Measurements from ENCODE around the gene ADORA2A.
A peak's percentile ranks its signal among the peaks of the same experiment; 100 is the strongest.

The ADORA2A gene

DNA sequence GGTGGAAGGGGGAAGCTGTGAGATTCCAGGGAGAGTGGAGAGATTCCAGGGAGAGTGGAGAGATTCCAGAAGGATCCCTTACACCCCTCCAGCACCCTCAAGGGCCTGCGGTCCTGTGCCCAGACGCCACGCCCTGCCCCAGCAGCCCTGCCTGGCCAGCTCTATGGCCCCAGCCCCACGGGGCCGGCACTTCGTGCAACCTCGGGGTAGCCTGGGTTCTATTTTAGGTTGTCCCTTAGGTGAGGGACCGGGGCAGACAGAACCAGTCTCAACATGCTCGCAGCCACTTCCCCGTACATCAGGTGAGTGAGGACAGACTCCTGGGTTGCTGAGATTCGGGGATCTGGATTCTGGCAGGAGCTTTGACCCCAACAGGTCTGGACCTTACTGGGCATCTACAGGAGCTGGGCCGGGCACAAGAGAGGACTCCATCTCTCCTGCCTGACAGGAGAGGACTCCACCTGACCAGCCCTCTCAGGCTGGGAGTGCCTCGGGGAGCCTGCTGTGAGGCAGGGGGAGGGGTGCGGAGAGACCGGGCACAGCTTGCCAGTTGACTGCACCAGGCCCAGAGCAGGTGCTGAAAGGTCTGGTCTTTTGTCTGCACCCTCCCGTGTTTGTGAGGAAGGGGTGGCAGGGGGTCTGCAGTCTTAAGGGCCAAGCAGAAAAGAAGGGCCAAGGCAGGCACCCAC, 8.5 kb upstream of the ADORA2A start:
- no peak for DNase-seq (ENCODE audit: low spot score)

- DNase-seq (ENCODE audit: low spot score), result no peak
Measured at GRCh38 chr22:24419475-24419850, 7.9 kb upstream of the ADORA2A start.

DNA sequence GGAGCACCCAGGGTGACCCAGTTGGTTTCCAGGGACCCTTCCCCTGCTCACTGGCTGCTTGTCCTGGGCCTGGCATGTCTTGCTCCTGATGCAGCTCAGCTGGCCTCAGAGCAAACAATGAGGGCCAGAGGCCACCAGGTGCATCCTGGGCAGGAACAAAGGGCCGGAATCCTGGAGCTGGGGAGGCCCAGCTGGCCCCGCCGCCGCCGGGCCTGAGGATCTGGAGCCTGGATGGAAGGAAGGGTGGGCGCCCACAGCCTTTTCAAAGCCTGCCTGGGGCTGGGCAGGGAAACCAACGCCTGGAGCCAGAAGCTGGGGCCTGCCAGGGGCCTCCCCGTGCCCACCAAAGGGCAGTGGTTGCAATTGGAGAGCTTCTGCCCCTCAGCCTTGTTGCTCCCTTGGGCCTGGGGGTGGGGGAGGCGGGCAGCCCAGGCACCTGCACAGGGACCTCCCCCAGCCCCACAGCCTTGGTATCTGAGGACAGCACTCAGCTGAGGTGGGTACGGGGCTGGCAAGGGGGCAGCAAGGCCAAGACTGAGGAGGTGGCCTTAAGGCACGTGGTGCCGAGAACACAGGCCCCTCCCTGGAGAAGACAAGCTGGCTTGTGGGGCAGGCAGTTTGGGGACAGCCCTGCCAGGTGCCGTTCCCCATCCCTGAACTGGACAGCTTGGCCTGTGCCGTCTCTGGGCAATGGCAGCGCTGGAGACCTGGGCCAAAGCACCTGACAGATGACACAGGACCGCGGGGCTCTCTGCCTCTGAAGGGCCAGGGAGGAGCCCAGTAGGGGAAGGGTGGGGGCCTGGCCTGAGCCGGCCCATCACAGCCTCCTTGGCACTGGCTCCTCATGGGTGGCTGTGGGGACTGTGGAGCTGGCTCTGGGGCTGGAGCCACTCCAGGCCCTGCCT, 7.1 kb upstream of the ADORA2A start:
- DNase-seq (ENCODE audit: low spot score), result no peak

- no peak for DNase-seq (ENCODE audit: low spot score)
Measured at GRCh38 chr22:24420977-24421343, 6.4 kb upstream of the ADORA2A start.

DNA sequence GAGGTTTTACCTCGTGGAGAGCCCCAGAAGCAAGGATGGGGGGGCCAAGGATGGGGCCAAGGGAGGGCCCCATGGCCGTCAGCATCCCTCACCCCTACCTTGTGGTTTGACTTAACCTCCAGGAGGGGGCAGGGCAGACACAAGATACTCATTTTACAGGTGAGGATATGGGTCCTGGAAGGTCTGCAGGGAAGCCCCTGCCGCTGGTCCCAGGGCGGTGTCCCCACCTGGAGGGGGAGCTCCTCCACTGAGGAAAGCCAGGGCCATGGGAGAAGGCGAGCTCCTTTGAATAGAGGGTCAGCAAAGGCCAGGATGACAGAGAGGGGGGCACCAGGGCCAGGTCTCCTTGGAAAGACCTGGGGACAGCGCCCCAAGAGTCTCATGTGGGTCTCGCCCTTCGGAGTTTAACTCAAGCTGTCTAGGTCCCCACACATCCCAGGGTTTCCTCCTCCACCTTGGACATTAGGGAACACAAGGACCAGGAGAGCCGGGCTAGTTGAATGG, 5.9 kb upstream of the ADORA2A start:
- DNase-seq (ENCODE audit: low spot score), result no peak

DNA sequence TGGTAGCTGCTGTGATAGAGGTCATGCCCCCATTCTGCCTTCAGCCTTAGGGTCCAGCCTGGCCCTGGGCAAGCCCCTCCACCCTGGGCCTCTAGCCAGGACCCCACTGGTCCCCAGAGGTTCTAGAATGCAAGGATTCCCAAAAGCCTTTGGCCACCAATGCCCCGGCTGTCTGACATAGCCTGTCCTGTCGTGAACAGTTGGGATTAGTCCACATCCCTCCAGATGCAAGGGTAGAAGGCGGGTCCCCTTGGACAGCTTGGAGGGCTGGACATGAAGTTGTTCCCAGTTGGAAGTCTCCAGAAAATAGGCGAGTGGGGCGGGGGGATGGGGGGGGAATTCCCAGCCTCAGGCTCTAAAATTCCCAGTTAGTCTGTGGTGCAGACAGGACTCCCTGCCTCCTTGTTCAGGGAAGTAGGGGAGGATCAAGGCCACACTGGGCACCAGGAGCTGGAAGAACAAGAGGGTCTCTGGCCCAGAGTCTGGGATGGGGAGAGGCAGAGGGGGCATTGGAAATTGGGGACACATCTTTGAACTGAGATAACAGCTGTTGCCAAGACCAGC, 5.2 kb upstream of the ADORA2A start:
- DNase-seq (ENCODE audit: low spot score), result no peak

DNA sequence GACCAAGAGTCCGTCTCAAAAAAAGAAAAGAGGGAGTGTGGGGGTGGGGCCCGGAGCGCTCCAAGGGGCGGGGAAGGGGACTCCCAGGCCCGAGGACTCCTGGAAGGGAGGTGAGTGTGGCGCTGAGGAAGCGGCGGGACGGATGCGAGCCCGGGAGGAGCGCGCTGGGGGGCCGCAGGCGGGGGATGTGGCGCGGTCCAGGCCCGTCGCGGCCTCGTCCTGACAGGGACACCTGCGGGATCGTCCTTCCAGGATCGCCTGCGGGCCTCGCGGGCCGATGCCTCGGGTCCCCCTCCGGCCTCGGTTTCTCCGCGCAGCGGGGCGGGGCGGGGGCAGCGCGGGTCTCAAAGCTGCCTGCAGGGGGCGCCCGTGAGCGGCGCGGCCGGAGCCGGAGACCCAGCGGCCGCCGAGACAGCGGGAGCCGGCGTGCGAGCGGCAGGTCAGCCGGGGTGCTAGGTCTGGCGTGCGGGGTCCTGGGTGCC, 3.8 kb upstream of the ADORA2A start:
- peak; percentile 51 for DNase-seq (ENCODE audit: low spot score)

- DNase-seq (ENCODE audit: low spot score), result no peak
Measured at GRCh38 chr22:24424001-24424900, 3.1 kb upstream of the ADORA2A start.

- DNase-seq (ENCODE audit: low spot score), result no peak
Measured at GRCh38 chr22:24424901-24425775, 2.3 kb upstream of the ADORA2A start.

- no peak for DNase-seq (ENCODE audit: low spot score)
Measured at GRCh38 chr22:24426436-24426835, 963 bp upstream of the ADORA2A start.

GRCh38 chr22:24426851-24427499, 424 bp upstream of the ADORA2A start:
- DNase-seq (ENCODE audit: low spot score), result no peak

DNA sequence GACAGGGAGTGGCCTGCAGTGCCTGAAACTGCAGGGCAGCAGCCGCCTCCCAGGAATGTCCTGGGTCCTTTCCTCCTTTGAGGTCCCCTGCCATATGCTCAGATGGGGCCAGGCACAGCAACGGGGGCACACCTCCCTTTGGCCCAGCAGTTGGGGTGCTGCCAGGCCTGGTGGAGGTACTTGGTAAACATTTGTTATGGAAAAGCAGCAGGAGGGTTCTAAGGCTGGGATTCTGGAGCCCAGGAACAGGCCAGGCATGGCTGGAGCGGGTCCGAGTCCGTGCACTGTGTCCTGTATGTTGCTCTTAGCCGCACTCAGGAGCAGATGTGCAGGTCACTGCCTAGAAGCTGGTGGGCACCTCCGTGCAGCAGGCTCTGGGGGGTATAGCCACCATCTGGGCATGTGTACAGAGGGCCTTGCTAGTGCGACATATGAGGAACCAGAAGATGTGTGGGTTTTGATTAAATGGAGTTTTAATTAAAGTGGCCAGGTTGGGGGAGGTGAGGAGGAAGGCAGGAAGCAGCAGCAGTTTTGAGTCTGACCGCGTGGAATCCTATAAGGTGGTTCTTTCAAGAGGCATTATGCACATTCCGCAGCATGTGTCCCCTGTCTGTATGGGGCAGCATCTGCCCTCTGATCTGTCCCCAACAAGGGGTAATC, 1.5 kb downstream of the ADORA2A start:
- DNase-seq (ENCODE audit: low spot score), result no peak

- no peak for DNase-seq (ENCODE audit: low spot score)
Measured at GRCh38 chr22:24429411-24430365, 2.3 kb downstream of the ADORA2A start.

DNA sequence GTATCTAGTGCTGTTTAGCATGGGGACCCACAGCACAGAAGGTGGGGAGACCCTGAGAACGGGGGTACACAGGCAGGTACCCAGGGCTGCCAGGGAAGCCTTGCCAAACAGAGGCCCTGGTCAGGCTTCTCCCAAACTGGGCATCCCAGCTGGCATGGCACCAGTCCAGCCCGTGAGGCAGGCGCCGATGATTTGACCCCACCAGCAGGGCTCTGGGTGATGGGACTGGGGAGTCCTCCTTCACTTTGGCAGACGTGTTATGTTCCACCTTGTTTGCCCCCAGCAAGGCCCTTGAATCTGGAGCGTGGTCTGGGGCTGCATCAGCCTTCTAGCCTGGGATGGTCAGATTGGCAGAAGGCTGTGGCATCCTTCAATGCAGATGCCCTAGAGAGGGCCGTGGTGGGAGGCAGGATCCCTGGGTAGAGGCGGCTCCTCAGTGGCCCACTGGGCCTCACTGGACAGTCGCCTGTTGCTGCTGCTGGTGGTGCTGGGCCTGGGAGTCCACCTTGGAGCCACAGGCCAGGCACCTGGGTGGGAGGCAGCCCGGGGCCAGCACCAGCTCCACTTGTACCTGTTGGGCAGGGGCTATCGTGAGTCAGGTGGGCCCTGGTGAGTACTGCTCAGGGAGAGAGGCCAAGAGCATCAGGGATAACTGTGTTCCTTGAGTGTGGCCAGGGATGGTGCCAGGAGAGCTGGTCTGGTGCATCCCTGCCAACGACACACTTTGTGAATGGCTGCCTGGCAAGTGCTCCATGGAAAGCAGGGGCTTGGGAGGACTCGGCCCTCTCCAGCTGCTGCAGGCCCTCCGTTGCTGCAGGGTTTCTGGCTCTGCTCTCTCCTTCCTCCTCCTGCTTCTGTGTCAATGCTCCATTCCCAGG, 3.3 kb downstream of the ADORA2A start:
- DNase-seq (ENCODE audit: low spot score), result no peak

DNA sequence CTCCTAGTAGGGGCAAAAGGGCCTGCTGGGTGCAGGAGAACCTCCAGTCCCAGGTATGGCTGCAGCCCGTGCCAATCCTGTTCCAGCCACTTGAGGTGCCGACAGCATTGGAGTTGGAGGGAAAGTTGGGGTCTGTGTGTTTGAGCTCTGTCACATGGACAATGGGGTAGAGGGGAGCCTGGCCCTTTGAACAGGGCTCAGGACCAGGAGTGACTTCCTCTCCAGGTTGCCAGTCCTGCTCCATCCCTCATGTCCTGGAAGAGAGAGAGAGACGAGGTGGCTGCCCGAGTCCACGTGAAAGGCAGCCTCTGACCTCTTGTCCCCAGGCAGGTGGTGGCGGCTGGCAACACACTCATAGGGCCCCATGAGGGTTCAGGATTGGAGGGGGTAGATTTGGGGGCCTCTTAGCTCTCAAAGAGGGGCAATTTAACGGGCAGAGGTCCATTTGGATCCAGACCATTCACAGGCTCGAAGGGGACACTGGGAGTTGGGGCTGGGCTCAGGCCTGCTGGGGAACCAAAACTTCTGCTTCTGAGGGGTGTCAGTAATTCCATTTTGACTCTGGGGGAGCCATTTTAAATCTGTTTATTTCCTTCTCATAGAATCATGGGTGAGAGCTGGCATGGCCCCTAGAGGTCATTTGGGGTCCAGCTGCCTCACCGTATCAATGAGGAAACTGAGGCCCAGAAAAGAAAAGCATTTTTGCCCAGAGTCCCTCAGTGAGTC, 4.1 kb downstream of the ADORA2A start:
- no peak for DNase-seq (ENCODE audit: low spot score)

- peak; percentile 45 for DNase-seq (ENCODE audit: low spot score)
Measured at GRCh38 chr22:24432059-24432853, 4.9 kb downstream of the ADORA2A start.
